AG04450 (cell line): ENCODE results near the gene RASGRF1. TPM values are rescaled to one million over a fixed set of nuclear protein-coding genes. Genes with fewer than 3 reads are reported as not detected.

Experiments
- CTCF ChIA-PET: fragments of 300-600, 350-600 bp; formaldehyde crosslinking; extraction: SDS; loops from one replicate; lab custom pipeline; 2022; ENCODE audit warnings: antibody characterized with exemption, inconsistent platforms; lab: Charles Lee
- POLR2A ChIA-PET: fragments of 350-600 bp; formaldehyde crosslinking; extraction: SDS; loops from one replicate; lab custom pipeline; 2021; ENCODE audit warnings: antibody characterized with exemption, inconsistent platforms; lab: Yijun Ruan, JAX
- DNase-seq: peaks from one replicate; pipeline ENCODE4 v3.0.0-alpha.2; 2011; ENCODE audit warnings: low read depth, low spot score
- H3K27ac ChIP-seq: one replicate; pipeline ENCODE4 v1.5.1; 2012; ENCODE audit warnings: low read depth, low read length, control low read depth
- H3K27me3 ChIP-seq: one replicate; pipeline ENCODE4 v1.6.0; 2012; ENCODE audit warnings: low read length; ENCODE audit not compliant: control insufficient read depth, insufficient read depth
- H3K4me3 ChIP-seq: 2 replicates; pipeline ENCODE4 v1.5.1; 2011; ENCODE audit warnings: mild to moderate bottlenecking, low read depth, low read length, control low read depth
- H3K9me3 ChIP-seq: 2 replicates; pipeline ENCODE4 v1.5.1; 2012; ENCODE audit warnings: low read length; ENCODE audit not compliant: control insufficient read depth, insufficient read depth
- polyA minus RNA-seq: library from RNA; depleted of rRNA, polyadenylated mRNA; stranded (reverse); fragments of >200 nt; gene quantifications from 2 replicates; pipeline ENCODE4 v1.2.3, GENCODE V29; 2011; rRNA and poly(A)+ RNA removed
- polyA plus RNA-seq: library from polyadenylated mRNA; depleted of rRNA; stranded (reverse); fragments of >200 nt; gene quantifications from 2 replicates; pipeline ENCODE4 v1.2.3, GENCODE V29; 2011; rRNA removed
- TF ChIP-seq, protein P1 (sequence below): IDR thresholded peaks from 2 replicates; pipeline ENCODE4 v1.5.1; 2011; ENCODE audit warnings: low read depth, low read length, control low read depth, inconsistent platforms

Gene RASGRF1
- 0.22 and 0.25 TPM in 2 replicates for polyA plus RNA-seq
- 0.09 and 0.48 TPM in 2 replicates for polyA minus RNA-seq

DNA sequence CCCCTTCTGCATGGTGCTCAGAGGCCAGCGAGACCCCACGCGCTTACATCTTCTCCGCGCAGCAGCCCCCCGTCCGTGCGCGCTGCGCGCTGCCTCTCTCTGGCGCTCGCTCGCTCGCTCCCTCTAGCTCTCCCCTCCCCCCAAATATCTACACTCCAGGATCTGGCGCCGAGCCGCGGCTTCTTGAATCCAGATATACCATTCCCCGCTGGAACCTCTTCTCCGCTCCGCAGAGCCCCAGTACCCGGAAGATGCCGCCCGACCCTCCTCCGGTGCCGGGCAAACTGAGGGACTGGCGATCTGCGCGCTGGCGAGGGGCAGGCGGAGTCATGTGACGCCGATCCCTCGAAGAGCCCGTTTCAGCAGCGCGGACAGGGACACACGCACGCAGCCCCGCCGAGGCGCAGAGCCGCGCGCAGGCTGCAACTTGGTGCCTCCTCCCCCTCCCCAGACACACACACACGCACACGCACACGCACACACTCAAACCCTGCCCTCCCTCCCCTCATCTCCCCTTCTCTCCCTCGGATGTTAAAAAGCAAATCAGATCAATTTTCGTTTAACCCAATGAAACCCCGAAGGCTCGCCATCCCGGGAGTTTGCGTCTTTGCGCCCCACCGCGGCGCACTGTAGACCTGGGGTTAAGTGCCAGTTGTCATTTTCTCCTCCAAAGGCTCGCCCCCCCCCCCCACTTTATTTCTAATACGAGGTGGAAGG lies at the start of gene RASGRF1:
Gene RASGRF1 (minus strand): TSS at position 294 of the 717 bp plus-strand sequence. CDS start 282 bp downstream, at position 12.
- H3K27me3 ChIP-seq, result peaks cover 45% of the 10 kb centered on the region
- H3K9me3 ChIP-seq, result no peaks in the 10 kb centered on the region
- POLR2A ChIA-PET, result interaction anchor here (0.6 kb wide), 1 partner anchor 65 kb away, joined by 11 read pairs; no protein-coding TSS in a partner anchor
- H3K4me3 ChIP-seq, result no peak within 1 kb of the TSS
- CTCF ChIA-PET, result no interaction called here
- TF ChIP-seq, protein P1, sequence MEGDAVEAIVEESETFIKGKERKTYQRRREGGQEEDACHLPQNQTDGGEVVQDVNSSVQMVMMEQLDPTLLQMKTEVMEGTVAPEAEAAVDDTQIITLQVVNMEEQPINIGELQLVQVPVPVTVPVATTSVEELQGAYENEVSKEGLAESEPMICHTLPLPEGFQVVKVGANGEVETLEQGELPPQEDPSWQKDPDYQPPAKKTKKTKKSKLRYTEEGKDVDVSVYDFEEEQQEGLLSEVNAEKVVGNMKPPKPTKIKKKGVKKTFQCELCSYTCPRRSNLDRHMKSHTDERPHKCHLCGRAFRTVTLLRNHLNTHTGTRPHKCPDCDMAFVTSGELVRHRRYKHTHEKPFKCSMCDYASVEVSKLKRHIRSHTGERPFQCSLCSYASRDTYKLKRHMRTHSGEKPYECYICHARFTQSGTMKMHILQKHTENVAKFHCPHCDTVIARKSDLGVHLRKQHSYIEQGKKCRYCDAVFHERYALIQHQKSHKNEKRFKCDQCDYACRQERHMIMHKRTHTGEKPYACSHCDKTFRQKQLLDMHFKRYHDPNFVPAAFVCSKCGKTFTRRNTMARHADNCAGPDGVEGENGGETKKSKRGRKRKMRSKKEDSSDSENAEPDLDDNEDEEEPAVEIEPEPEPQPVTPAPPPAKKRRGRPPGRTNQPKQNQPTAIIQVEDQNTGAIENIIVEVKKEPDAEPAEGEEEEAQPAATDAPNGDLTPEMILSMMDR, result no peak
- no peak for DNase-seq
- no peak within 1 kb of the TSS for H3K27ac ChIP-seq

DNA sequence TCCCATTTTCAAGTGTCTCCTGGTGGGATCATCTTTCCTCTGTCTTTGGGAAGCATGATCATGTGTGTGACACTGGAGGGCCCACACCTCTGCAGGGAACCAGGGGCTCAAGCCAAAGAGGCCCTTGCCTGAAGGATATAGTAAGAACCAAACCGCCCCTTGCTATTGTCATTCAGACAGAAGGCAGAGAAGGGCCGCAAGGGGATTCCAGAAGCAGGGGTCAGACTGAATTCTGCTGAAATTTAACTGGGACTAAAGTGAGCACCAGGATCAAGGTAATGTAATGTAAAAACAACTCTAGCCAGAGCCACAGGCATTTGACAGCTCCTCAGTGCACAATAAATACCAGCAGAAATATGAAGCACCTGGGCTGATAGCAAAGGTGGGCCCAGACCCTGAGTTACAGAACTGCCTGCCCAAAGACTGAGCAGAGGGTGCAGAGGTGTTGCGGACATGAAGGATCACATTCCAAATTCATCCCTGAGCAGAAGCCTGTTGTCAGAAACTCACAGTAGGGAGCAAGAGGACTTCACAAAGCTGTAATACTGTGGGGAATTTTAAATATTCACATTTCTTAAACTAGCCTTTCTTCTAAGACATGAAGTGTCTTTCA lies 46.0 kb upstream of the RASGRF1 start:
- ChIA-PET CTCF (no interaction called here), POLR2A (no interaction called here)
- Histone ChIP-seq H3K9me3 (no peaks in the 10 kb centered on the region), H3K4me3 (no peak overlapping the region), H3K27ac (no peak overlapping the region), H3K27me3 (peaks cover 3% of the 10 kb centered on the region)
- no peak for DNase-seq
- TF ChIP-seq, protein P1, result no peak

DNA sequence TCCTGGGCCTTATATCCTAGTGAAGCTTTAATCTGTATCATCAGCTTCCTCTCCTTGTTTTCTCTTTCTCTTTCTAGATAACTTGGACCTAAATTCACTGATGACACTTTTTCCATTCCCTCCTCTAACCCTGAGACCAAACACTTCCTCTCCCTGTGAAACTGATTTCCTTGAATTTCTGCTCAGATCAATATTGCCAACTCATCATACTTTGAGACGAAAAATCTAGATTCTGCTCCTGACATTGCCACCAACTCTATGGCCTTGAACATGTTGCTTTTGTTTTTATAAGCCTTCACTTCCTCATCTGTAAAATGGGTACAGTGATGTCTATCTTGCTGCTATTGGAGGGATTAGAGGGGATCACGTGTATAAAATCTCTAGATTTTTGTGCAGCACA lies 42.7 kb upstream of the RASGRF1 start:
- TF ChIP-seq, protein P1, result no peak
- CTCF ChIA-PET, result no interaction called here
- no peak for DNase-seq
- Histone ChIP-seq H3K27me3 (peaks cover 3% of the 10 kb centered on the region), H3K4me3 (no peak overlapping the region), H3K27ac (no peak overlapping the region), H3K9me3 (no peaks in the 10 kb centered on the region)
- POLR2A ChIA-PET, result no interaction called here

DNA sequence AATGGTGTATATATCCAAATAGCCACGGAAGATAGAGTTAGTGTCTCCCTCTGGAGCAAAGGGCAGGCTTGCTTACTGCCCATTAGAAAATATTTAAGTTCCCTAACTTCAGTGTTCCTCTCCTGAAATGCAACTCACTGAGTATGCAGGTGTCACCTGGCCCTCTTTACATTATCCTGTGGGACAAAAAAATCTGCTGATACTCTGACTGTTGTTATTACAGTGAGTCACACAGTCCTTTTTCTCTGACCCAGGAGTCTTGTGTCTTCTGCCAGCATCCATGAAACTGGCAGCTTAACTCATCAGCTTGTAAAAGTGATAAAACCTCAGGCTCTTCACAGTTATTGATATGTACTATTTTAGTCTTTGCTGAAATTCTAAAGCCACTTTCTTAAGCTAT lies 42.2 kb upstream of the RASGRF1 start:
- Histone ChIP-seq H3K4me3 (no peak overlapping the region), H3K27ac (no peak overlapping the region), H3K27me3 (peaks cover 3% of the 10 kb centered on the region), H3K9me3 (no peaks in the 10 kb centered on the region)
- CTCF ChIA-PET, result interaction anchor here (1.9 kb wide), 1 partner anchor 51 kb away, joined by 8 read pairs; no protein-coding TSS in a partner anchor
- POLR2A ChIA-PET, result no interaction called here
- TF ChIP-seq, protein P1, result no peak
- DNase-seq, result no peak

DNA sequence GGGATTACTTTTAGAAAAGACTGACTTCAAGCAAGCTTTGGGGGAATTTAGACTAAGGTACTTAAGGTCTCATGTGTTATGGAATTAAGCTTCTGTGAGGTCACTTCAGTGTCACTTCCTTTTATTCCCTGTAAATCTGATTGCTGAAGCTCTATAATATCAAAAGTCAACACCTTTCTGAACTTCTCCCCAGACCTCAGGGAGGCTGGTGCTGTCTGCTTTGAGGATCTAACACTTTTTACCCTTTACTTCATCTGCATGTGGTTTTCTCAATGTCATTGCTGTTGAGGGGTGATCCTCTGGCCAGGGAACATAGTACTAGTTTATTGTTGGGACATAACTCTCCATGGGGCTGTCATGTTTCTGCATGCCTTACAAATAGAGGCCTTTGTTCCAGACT lies 41.8 kb upstream of the RASGRF1 start:
- Histone ChIP-seq H3K9me3 (no peaks in the 10 kb centered on the region), H3K4me3 (no peak overlapping the region), H3K27ac (no peak overlapping the region), H3K27me3 (peaks cover 3% of the 10 kb centered on the region)
- TF ChIP-seq, protein P1, result no peak
- DNase-seq, result no peak
- CTCF ChIA-PET, result interaction anchor here (1.9 kb wide), 1 partner anchor 51 kb away, joined by 8 read pairs; no protein-coding TSS in a partner anchor
- POLR2A ChIA-PET, result no interaction called here
